Left kidney (tissue), 2 donors: ENCODE measurements around the gene HSPA8. TPM values are rescaled to one million over a fixed set of nuclear protein-coding genes. Genes with fewer than 3 reads are reported as not detected.

Source experiments
- DNase-seq: peaks from one replicate; pipeline ENCODE4 v3.0.0-alpha.2; 2013
- polyA plus RNA-seq: library from polyadenylated mRNA; unstranded; fragments of 120-200 nt; gene quantifications from one replicate; pipeline ENCODE4 v1.2.1, GENCODE V29; 2013; ENCODE audit not compliant: insufficient read length

The HSPA8 gene
- polyA plus RNA-seq, 1 donor, result 1,295 TPM

DNA sequence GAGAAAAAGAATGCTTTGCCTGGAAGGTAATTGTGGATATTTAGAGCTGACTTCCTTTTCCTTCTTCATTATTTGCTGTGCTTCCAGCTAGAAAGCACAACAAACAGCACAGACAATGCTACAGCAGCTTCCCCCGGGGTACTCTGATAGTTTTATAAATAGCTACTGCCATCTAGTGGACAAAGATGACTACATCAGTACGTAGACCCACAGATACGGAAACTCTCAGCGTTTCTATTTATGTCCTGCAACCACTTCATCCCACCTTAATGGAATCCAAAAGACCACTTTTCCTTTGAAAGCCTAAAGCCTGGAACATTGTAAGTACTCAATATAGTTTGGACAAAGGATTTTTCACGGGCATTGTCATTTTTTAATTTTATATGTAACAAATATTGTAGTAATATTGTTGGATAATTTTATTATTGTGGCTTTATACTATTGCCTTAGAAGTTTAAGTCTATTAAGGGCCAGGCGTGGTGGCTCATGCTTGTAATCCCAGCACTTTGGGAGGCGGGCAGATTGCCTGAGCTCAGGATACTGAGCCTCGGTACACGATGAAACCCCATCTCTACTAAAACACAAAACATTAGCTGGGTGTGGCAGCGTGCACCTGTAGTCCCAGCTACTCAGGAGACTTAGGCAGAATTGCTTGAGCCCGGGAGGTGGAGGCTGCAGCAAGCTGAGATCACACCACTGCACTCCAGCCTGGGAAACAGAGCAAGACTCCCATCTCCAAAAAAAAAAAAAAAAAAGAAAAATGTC, 7.5 kb downstream of the HSPA8 start:
- DNase-seq, result peak; percentile 74

DNA sequence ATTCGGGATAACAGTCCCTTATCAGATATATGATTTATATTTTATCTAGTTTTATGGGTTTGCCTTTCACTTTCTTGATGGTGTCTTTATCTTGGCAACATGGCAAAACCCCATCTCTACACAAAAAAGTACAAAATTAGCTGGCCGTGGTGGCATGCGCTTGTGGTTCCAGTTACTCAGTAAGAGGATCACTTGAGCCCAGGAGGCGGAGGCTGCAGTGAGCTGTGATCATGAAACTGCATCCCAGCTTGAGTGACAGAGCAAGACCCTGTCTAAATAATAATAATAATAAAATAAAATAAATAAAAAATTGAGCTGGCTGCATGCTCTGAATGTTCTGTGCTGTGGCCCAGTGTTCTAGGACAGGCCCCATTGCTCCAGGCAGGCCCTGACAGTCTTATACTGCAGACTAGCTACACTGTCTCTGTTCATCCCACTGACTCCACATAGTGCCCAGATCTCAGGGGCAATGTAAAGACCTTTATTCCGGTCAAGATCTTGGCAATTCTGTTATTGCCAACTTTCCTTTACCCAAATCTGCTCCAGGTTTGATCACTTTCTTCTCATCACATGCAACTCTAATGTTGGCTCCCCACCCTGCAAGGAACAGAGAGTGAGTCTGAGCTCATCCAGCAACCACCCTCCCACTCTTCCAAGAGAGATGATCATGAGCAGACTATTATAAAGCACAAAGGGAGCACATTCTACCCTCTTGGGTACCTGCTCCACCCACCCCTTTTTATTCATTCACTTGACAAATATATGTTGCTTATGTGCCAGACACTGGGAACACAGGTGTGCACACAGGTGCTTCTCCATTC, 8.8 kb downstream of the HSPA8 start:
- no peak for DNase-seq

DNA sequence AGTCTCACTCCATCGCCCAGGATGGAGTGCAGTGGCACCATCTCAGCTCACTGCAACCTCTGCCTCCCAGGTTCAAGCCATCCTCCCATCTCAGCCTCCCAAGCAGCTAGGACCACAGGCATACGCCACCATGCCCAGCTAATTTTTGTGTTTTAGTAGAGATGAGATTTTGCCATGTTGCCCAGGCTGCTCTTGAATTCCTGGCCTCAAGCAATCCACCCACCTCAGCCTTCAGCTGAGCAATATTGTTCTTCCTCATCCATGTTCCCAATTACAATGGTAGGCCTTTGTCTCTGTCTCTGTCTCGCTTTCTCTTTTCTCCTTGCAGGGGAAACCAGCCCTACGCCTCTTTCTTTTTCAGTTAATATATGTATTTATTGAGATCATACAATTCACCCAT, 10.3 kb downstream of the HSPA8 start:
- DNase-seq, result no peak

- no peak for DNase-seq
Observed at GRCh38 chr11:123051146-123051545, 10.8 kb downstream of the HSPA8 start.

DNA sequence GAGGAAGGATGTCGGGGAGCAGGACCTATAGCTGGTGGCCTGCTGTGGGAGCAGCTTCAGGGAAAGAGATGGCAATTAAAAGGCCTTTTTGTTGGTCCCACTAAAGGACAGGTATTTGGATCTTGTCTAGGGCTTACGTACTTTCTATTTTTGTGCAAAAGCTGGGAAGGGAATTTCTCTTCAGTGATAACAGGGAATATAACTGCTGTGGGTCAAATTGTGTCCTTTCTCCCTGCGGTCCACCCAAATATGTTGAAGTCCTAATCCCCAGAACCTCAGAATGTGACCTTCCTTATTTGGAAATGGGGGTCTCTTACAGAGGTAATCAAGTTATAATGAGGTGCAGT, 14.0 kb downstream of the HSPA8 start:
- DNase-seq, result no peak

- DNase-seq, result no peak
Observed at GRCh38 chr11:123047266-123047946, 14.5 kb downstream of the HSPA8 start.

- DNase-seq, result no peak
Observed at GRCh38 chr11:123046473-123047259, 15.3 kb downstream of the HSPA8 start.

- no peak for DNase-seq
Observed at GRCh38 chr11:123045101-123045500, 16.8 kb downstream of the HSPA8 start.

- DNase-seq, result no peak
Observed at GRCh38 chr11:123041185-123041584, 20.8 kb downstream of the HSPA8 start.

GRCh38 chr11:123040111-123040432, 21.9 kb downstream of the HSPA8 start:
- DNase-seq, result peak; percentile 50

DNA sequence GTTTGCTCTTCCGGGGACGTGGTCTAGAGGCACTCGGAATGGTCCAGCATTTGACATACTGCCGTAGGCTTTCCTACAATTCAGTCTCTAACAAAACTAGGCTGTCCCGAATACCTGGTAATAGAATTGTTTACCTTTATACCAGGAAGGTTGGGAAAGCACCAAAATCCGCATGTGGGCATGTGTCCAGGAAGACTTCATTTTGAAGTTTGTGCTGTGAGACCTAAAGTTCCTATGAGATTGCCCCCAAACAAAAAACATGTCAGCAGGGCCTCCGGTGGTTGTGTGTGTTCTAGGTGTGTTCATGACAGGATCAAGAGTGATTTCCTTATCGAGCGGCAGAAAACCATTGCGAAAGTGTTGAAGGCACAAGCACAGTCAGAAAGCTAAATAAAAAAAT, 26.1 kb downstream of the HSPA8 start:
- no peak for DNase-seq

GRCh38 chr11:123034597-123034996, 27.3 kb downstream of the HSPA8 start:
- DNase-seq, result no peak

GRCh38 chr11:123033895-123034294, 28.0 kb downstream of the HSPA8 start:
- DNase-seq, result no peak

DNA sequence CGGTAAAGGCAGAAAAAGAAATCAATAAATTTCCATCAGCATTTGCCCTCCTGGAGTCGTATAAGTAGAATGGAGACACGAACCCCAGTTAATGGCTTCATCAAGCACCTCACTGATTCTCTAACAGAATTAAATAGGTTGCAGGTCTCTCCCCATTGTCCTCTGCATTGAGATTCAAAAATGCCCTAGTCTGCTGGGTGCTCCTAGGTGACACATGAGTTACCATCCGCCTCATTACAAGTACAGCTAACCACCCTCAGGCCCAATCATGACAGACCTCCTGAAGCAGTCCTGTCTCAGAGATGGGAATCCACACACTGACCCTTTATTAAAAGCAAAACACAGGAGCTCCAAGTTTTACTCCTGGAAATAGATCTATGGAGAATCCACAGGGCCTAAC, 31.4 kb downstream of the HSPA8 start:
- DNase-seq, result no peak

GRCh38 chr11:123020968-123021367, 41.0 kb downstream of the HSPA8 start:
- no peak for DNase-seq

DNA sequence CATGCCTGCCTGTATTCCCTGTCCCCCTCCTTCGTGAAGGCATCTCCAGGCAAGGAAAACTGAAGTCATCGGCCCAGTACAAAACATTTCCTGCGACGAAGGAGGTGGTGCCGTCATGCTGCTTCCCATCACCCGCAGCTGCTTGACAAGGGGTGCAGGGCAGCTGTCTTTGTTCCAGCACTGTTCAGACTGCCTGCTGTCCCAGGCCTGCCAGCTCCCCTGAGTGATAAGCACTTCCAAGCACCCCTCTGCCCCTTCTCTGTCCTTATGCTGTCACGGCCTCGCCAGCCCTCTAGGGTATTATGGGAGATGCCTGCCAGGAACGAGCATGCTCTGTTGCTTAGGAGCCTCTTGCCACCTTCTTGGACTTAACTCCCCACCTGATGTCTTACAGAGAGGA, 43.2 kb downstream of the HSPA8 start:
- no peak for DNase-seq

GRCh38 chr11:123011510-123011909, 50.4 kb downstream of the HSPA8 start:
- no peak for DNase-seq

Other genes with a start within 250 kb of the HSPA8 start
- not detected for gene CRTAM, start 223.6 kb downstream of the HSPA8 start, polyA plus RNA-seq
- gene JHY, start 179.4 kb downstream of the HSPA8 start, polyA plus RNA-seq, result 13.7 TPM
- gene BSX, start 80.3 kb downstream of the HSPA8 start, polyA plus RNA-seq, result not detected
- gene CLMP, start 133.1 kb upstream of the HSPA8 start, polyA plus RNA-seq, result 34.1 TPM